ENCODE measurements around the gene DCDC2C. TPM values are rescaled to one million over a fixed set of nuclear protein-coding genes. Genes with fewer than 3 reads are reported as not detected.

DCDC2C gene
- total RNA-seq, 1 donor from 2014 or later: not detected

DNA sequence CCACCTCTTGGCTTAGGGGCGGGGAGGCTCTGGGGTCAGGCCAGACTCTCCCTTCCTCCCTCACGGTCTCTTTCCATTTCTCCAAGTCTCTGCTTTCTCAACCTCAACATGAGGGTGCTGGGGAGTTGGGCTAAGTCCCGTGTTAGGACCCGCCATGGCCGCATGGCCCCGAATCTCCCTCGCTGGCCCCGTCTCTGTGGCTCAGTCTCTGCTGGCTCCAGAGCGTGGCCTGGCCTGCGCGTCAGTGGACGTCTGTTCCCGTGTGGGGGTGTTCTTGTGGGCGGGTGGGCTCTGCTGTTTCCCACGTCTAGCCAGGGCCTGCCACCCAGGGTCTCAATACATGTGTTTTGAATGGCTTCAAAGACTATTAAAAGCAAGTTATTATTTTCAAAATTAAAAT lies 33.0 kb upstream of the DCDC2C start:
- peak; percentile 45 for DNase-seq (ENCODE audit: extremely low spot score, unreplicated experiment)
- Mint-ChIP-seq H3K9me3 (no peaks in the 10 kb centered on the region), H3K27me3 (peaks cover 3% of the 10 kb centered on the region)

DNA sequence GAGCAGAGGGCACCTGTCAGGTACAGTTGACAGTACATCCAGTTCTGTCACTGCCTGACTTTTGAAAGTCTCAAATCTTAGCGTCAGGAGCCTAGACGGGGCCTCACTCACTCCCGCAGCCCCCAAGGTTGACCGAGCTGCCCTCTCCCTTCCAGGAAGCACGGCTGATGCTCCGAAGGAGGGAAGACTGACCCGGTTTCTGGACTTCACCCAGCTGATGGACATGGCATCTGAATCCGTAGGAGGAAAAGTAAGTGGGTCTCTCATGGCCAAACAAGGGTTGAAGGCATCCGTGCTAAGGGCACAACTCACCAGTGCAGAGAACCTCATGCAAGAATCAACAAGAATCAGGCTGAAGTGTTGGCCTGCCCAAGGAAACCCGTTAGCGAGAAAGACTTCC lies 32.4 kb upstream of the DCDC2C start:
- H3K27me3 Mint-ChIP-seq: peaks cover 3% of the 10 kb centered on the region
- no peak for TF ChIP-seq CTCF (conservative IDR thresholded peaks at IDR 0.05)
- H3K9me3 Mint-ChIP-seq: no peaks in the 10 kb centered on the region

More for the DNA sequence above, 33.0 kb upstream of the DCDC2C start:
- no peak overlapping the region for H3K4me3 Mint-ChIP-seq
- no peaks in the 10 kb centered on the region for H3K4me1 Mint-ChIP-seq (ENCODE audit: unreplicated experiment)
- no peak overlapping the region for H3K27ac Mint-ChIP-seq
- no peak for TF ChIP-seq CTCF (conservative IDR thresholded peaks at IDR 0.05)
- H3K36me3 Mint-ChIP-seq: no peaks in the 10 kb centered on the region

GRCh38 chr2:3672861-3673678 lies 30.3 kb upstream of the DCDC2C start:
- no peak overlapping the region for H3K27ac Mint-ChIP-seq

More for the DNA sequence above, 32.4 kb upstream of the DCDC2C start:
- Mint-ChIP-seq H3K4me1 (ENCODE audit: unreplicated experiment) (no peaks in the 10 kb centered on the region), H3K36me3 (no peaks in the 10 kb centered on the region), H3K27ac (no peak overlapping the region), H3K4me3 (no peak overlapping the region)
- DNase-seq (ENCODE audit: extremely low spot score, unreplicated experiment): peak; percentile 59

DNA sequence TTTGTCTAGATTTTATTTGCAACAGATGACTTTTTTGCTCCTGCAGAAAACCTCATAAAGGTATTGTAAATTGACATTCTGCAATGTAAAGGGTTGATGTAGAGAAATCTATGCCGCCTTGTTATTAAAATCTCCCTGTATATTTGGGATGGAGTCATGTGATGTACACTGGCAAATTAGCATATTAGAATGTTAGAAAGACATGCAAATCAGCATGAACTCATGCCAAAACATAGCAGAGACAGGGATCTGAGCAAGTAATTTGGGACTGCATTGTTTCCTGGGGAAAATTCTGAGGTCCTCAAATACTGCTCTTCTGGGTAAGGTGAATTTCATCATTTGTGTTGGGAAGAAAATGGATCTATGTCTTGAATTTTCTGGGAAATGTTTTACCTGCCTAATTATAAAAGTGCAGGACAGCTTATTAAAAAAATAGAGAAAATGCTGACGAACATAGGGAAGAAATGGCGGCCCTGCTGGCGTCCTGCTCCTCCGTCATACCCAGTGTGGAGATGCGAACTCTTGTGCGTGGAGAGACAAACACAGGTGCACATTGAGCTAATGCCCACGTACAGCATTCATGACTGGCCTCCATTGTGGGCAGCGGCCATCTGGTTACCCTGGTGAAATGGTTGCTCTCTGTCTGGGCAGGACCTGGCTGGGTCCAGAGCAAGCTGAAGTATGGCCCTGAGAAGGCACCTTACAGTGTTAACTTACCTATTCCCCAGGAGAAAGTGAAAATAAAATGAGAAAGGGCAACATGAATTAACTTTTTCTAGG lies 29.1 kb upstream of the DCDC2C start:
- peak; percentile 39 for DNase-seq (ENCODE audit: extremely low spot score, unreplicated experiment)
- no peak for TF ChIP-seq CTCF (conservative IDR thresholded peaks at IDR 0.05)
- Mint-ChIP-seq H3K9me3 (no peaks in the 10 kb centered on the region), H3K36me3 (no peaks in the 10 kb centered on the region), H3K4me1 (ENCODE audit: unreplicated experiment) (no peaks in the 10 kb centered on the region), H3K27ac (no peak overlapping the region), H3K4me3 (no peak overlapping the region), H3K27me3 (peaks cover 12% of the 10 kb centered on the region)

More at GRCh38 chr2:3672861-3673678, 30.3 kb upstream of the DCDC2C start:
- no peaks in the 10 kb centered on the region for H3K4me1 Mint-ChIP-seq (ENCODE audit: unreplicated experiment)
- H3K27me3 Mint-ChIP-seq: peaks cover 7% of the 10 kb centered on the region
- TF ChIP-seq CTCF (conservative IDR thresholded peaks at IDR 0.05): no peak
- H3K36me3 Mint-ChIP-seq: no peaks in the 10 kb centered on the region
- no peak overlapping the region for H3K4me3 Mint-ChIP-seq
- H3K9me3 Mint-ChIP-seq: no peaks in the 10 kb centered on the region
- DNase-seq (ENCODE audit: extremely low spot score, unreplicated experiment): peak; percentile 48

DNA sequence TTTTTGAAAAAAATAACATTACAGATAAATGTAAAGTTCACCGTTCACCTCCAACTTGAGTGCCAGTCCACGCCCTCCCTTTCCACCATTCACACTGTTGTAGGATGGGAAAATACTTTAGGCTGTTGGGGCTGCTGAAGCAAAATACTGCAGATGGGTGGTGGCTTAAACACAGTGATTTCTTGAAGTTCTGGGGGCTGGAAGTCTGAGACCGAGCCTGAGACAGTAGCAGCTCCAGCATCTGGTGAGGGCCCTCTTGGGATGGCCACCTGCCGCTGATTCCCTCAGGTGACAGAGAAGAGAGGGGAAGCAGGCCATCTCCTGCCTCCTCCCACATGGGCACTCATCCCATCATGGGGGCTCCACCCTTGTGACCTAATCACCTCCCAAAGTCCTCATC lies 27.7 kb upstream of the DCDC2C start:
- no peaks in the 10 kb centered on the region for H3K36me3 Mint-ChIP-seq
- no peaks in the 10 kb centered on the region for H3K9me3 Mint-ChIP-seq
- TF ChIP-seq CTCF (conservative IDR thresholded peaks at IDR 0.05): no peak
- H3K27ac Mint-ChIP-seq: no peak overlapping the region
- DNase-seq (ENCODE audit: extremely low spot score, unreplicated experiment): peak; percentile 18
- H3K4me3 Mint-ChIP-seq: no peak overlapping the region
- peaks cover 12% of the 10 kb centered on the region for H3K27me3 Mint-ChIP-seq
- no peaks in the 10 kb centered on the region for H3K4me1 Mint-ChIP-seq (ENCODE audit: unreplicated experiment)
